ENCODE measurements around the gene TPBGL.

- no peak for TF ChIP-seq EZH2 (IDR thresholded peaks at IDR 0.05; ENCODE audit: low read depth)
- TF ChIP-seq, protein P1, sequence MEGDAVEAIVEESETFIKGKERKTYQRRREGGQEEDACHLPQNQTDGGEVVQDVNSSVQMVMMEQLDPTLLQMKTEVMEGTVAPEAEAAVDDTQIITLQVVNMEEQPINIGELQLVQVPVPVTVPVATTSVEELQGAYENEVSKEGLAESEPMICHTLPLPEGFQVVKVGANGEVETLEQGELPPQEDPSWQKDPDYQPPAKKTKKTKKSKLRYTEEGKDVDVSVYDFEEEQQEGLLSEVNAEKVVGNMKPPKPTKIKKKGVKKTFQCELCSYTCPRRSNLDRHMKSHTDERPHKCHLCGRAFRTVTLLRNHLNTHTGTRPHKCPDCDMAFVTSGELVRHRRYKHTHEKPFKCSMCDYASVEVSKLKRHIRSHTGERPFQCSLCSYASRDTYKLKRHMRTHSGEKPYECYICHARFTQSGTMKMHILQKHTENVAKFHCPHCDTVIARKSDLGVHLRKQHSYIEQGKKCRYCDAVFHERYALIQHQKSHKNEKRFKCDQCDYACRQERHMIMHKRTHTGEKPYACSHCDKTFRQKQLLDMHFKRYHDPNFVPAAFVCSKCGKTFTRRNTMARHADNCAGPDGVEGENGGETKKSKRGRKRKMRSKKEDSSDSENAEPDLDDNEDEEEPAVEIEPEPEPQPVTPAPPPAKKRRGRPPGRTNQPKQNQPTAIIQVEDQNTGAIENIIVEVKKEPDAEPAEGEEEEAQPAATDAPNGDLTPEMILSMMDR (conservative IDR thresholded peaks at IDR 0.05), result no peak
These were observed 16.5 kb upstream of the TPBGL start for GRCh38 chr11:75223954-75224643.

Measured in PC-9 (cell line).